OCI-LY3 (cell line): ENCODE measurements around the gene ADARB2.

Experiments
- EZH2phosphoT487 ChIP-seq: fragments of 200-600 bp; shearing (Covaris generic); IDR thresholded peaks from 2 replicates; pipeline ENCODE4 v1.6.1; 2018; ENCODE audit warnings: antibody characterized with exemption, mixed run types, low read depth
- TF ChIP-seq, protein P1 (sequence below): fragments of 200-600, 300-600 bp; sonication (generic); IDR thresholded peaks from 2 replicates; pipeline ENCODE4 v1.5.1; 2014; ENCODE audit warnings: antibody characterized with exemption, low read length, low read depth

DNA sequence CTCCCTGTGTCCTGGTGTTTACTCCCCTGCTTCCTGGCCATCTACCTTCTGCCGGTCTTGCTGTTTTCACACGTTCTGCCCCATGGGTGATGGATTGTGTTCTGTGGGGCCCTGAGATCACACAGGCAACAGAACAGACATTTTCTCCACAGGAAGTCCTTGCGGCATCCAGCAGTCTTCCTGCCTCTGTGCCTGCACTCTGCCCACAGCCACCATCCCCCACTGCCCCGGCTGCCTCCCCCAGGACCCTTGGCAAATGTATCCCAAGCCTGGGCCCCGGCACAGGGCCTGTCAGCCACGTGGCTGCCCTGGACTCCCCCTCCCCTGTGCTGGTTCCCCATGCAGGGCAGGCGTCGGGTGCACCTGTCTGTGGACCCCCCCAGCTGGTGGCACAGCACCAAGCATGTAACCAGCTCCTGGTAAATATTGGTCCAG is 497.0 kb downstream of the ADARB2 start:
- no peak for TF ChIP-seq EZH2phosphoT487
- TF ChIP-seq, protein P1, sequence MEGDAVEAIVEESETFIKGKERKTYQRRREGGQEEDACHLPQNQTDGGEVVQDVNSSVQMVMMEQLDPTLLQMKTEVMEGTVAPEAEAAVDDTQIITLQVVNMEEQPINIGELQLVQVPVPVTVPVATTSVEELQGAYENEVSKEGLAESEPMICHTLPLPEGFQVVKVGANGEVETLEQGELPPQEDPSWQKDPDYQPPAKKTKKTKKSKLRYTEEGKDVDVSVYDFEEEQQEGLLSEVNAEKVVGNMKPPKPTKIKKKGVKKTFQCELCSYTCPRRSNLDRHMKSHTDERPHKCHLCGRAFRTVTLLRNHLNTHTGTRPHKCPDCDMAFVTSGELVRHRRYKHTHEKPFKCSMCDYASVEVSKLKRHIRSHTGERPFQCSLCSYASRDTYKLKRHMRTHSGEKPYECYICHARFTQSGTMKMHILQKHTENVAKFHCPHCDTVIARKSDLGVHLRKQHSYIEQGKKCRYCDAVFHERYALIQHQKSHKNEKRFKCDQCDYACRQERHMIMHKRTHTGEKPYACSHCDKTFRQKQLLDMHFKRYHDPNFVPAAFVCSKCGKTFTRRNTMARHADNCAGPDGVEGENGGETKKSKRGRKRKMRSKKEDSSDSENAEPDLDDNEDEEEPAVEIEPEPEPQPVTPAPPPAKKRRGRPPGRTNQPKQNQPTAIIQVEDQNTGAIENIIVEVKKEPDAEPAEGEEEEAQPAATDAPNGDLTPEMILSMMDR: no peak
